ENCODE measurements around the gene FAM168A.

FAM168A gene

GRCh38 chr11:73453562-73453961 lies 144.3 kb downstream of the FAM168A start:
- no peak for TF ChIP-seq CTCF (IDR thresholded peaks at IDR 0.05; ENCODE audit: insufficient read depth, low read length, poor library complexity, severe bottlenecking)
- DNase-seq (ENCODE audit: extremely low read depth, insufficient read length) = no peak

GRCh38 chr11:73452726-73453125 lies 145.2 kb downstream of the FAM168A start:
- no peaks in the 10 kb centered on the region for H3K27me3 ChIP-seq (replicated peaks; ENCODE audit: control insufficient read depth, insufficient read depth, low read length)
- no peak for TF ChIP-seq CTCF (IDR thresholded peaks at IDR 0.05; ENCODE audit: insufficient read depth, low read length, poor library complexity, severe bottlenecking)
- no peak for DNase-seq (ENCODE audit: extremely low read depth, insufficient read length)
- no peaks in the 10 kb centered on the region for H3K36me3 ChIP-seq (ENCODE audit: control insufficient read depth, insufficient read depth, low read length)
- no peak overlapping the region for H3K4me3 ChIP-seq (replicated peaks; ENCODE audit: low read depth, low read length)

More at GRCh38 chr11:73453562-73453961, 144.3 kb downstream of the FAM168A start:
- no peak overlapping the region for H3K4me3 ChIP-seq (replicated peaks; ENCODE audit: low read depth, low read length)
- H3K36me3 ChIP-seq (ENCODE audit: control insufficient read depth, insufficient read depth, low read length) = no peaks in the 10 kb centered on the region
- H3K27me3 ChIP-seq (replicated peaks; ENCODE audit: control insufficient read depth, insufficient read depth, low read length) = no peaks in the 10 kb centered on the region

GRCh38 chr11:73451896-73452295 lies 146.0 kb downstream of the FAM168A start:
- no peak for TF ChIP-seq CTCF (IDR thresholded peaks at IDR 0.05; ENCODE audit: insufficient read depth, low read length, poor library complexity, severe bottlenecking)
- Histone ChIP-seq H3K27me3 (replicated peaks; ENCODE audit: control insufficient read depth, insufficient read depth, low read length) (no peaks in the 10 kb centered on the region), H3K4me3 (replicated peaks; ENCODE audit: low read depth, low read length) (no peak overlapping the region), H3K36me3 (ENCODE audit: control insufficient read depth, insufficient read depth, low read length) (no peaks in the 10 kb centered on the region)
- no peak for DNase-seq (ENCODE audit: extremely low read depth, insufficient read length)

- DNase-seq (ENCODE audit: extremely low read depth, insufficient read length) = no peak
- H3K36me3 ChIP-seq (ENCODE audit: control insufficient read depth, insufficient read depth, low read length) = no peaks in the 10 kb centered on the region
- TF ChIP-seq CTCF (IDR thresholded peaks at IDR 0.05; ENCODE audit: insufficient read depth, low read length, poor library complexity, severe bottlenecking) = no peak
- no peaks in the 10 kb centered on the region for H3K27me3 ChIP-seq (replicated peaks; ENCODE audit: control insufficient read depth, insufficient read depth, low read length)
- H3K4me3 ChIP-seq (replicated peaks; ENCODE audit: low read depth, low read length) = no peak overlapping the region
Observed at GRCh38 chr11:73446766-73447165, 151.1 kb downstream of the FAM168A start.

GRCh38 chr11:73445980-73446379 lies 151.9 kb downstream of the FAM168A start:
- no peak for TF ChIP-seq CTCF (IDR thresholded peaks at IDR 0.05; ENCODE audit: insufficient read depth, low read length, poor library complexity, severe bottlenecking)
- H3K4me3 ChIP-seq (replicated peaks; ENCODE audit: low read depth, low read length) = no peak overlapping the region
- no peak for DNase-seq (ENCODE audit: extremely low read depth, insufficient read length)
- no peaks in the 10 kb centered on the region for H3K36me3 ChIP-seq (ENCODE audit: control insufficient read depth, insufficient read depth, low read length)
- no peaks in the 10 kb centered on the region for H3K27me3 ChIP-seq (replicated peaks; ENCODE audit: control insufficient read depth, insufficient read depth, low read length)

Measured in GM06990 (cell line).